Stomach (tissue), 4 donors: ENCODE measurements around the gene TRAF3IP3.

ENCODE experiments used
- POLR2A ChIP-seq, 4 donors: fragments of 450-650 bp; IDR thresholded peaks; one replicate each; pipeline ENCODE4 v1.6.1; 2016; ENCODE audit warnings: antibody characterized with exemption in 4 of 4, control low read depth in 2 of 4, mild to moderate bottlenecking in 1 of 4, moderate library complexity in 1 of 4
- TF ChIP-seq, protein P1 (sequence below), 7 experiments: fragments of 450-650 bp in 4 of 7; fragments of 200-600 bp in 3 of 7; sonication (generic) in 3 of 7; IDR thresholded peaks; one replicate each; pipeline ENCODE4 v1.5.1; 2016 to 2019; ENCODE audit warnings: antibody characterized with exemption in 7 of 7, control low read depth in 2 of 7, mild to moderate bottlenecking in 1 of 7

DNA sequence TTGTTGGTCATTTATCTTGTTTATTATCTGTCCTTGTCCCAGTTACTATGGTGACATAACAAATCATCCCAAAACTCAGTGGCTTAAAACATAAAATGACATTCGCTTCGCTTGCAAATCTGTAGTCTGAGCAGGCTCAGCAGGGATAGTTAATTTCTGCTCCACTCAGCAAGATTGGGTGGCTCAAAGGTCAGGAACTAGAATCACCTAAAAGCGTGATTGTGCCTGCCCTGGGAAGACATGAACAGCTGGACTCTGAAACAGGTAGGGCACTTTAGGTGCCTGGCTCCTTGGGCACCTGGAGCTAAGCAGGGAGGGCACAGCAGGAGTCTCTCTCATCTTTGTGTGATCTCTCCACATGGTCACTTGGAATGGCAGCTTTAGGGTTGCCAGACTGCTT lies 14.7 kb upstream of the TRAF3IP3 start:
- TF ChIP-seq POLR2A (IDR thresholded peaks at IDR 0.05): no peak
- TF ChIP-seq, protein P1, sequence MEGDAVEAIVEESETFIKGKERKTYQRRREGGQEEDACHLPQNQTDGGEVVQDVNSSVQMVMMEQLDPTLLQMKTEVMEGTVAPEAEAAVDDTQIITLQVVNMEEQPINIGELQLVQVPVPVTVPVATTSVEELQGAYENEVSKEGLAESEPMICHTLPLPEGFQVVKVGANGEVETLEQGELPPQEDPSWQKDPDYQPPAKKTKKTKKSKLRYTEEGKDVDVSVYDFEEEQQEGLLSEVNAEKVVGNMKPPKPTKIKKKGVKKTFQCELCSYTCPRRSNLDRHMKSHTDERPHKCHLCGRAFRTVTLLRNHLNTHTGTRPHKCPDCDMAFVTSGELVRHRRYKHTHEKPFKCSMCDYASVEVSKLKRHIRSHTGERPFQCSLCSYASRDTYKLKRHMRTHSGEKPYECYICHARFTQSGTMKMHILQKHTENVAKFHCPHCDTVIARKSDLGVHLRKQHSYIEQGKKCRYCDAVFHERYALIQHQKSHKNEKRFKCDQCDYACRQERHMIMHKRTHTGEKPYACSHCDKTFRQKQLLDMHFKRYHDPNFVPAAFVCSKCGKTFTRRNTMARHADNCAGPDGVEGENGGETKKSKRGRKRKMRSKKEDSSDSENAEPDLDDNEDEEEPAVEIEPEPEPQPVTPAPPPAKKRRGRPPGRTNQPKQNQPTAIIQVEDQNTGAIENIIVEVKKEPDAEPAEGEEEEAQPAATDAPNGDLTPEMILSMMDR (IDR thresholded peaks at IDR 0.05): no peak
